Activated gamma-delta T cell treated with Interleukin-2 at 50 U/mL for 16 hours (primary cell): Measurements from ENCODE around the gene ILF3.

Experiments
- DNase-seq: peaks from one replicate; pipeline ENCODE4 v3.0.0-alpha.2; 2020

ILF3 gene

GRCh38 chr19:10706990-10707389 lies 52.8 kb downstream of the ILF3 start:
- DNase-seq, result no peak

- DNase-seq, result no peak
Measured at GRCh38 chr19:10707440-10707839, 53.3 kb downstream of the ILF3 start.

- no peak for DNase-seq
Measured at GRCh38 chr19:10708291-10708690, 54.1 kb downstream of the ILF3 start.

GRCh38 chr19:10712045-10712444 lies 57.9 kb downstream of the ILF3 start:
- DNase-seq, result no peak

GRCh38 chr19:10712754-10713153 lies 58.6 kb downstream of the ILF3 start:
- no peak for DNase-seq

GRCh38 chr19:10713317-10713716 lies 59.2 kb downstream of the ILF3 start:
- no peak for DNase-seq

GRCh38 chr19:10717054-10717355 lies 62.9 kb downstream of the ILF3 start:
- no peak for DNase-seq

GRCh38 chr19:10717356-10718204 lies 63.4 kb downstream of the ILF3 start, which contains the start of gene DNM2:
Gene DNM2, plus strand, starts transcription at chr19:10718079. Its CDS starts 164 bp downstream, at chr19:10718243.
- DNase-seq, result peak; percentile 96

GRCh38 chr19:10718205-10719196 lies 64.4 kb downstream of the ILF3 start:
- DNase-seq, result peak; percentile 50

- DNase-seq, result no peak
Measured at GRCh38 chr19:10719466-10719961, 65.4 kb downstream of the ILF3 start.

- DNase-seq, result no peak
Measured at GRCh38 chr19:10720607-10721125, 66.5 kb downstream of the ILF3 start.

GRCh38 chr19:10723591-10723990 lies 69.4 kb downstream of the ILF3 start:
- no peak for DNase-seq

- no peak for DNase-seq
Measured at GRCh38 chr19:10724573-10725071, 70.5 kb downstream of the ILF3 start.

- DNase-seq, result no peak
Measured at GRCh38 chr19:10725415-10725814, 71.3 kb downstream of the ILF3 start.

GRCh38 chr19:10726268-10726667 lies 72.1 kb downstream of the ILF3 start:
- no peak for DNase-seq

- DNase-seq, result no peak
Measured at GRCh38 chr19:10727685-10728201, 73.6 kb downstream of the ILF3 start.

- no peak for DNase-seq
Measured at GRCh38 chr19:10729411-10729810, 75.3 kb downstream of the ILF3 start.

- DNase-seq, result no peak
Measured at GRCh38 chr19:10730932-10731331, 76.8 kb downstream of the ILF3 start.

- no peak for DNase-seq
Measured at GRCh38 chr19:10735741-10736140, 81.6 kb downstream of the ILF3 start.

- DNase-seq, result no peak
Measured at GRCh38 chr19:10736189-10736588, 82.0 kb downstream of the ILF3 start.

GRCh38 chr19:10736916-10737551 lies 82.9 kb downstream of the ILF3 start:
- DNase-seq, result no peak

- DNase-seq, result no peak
Measured at GRCh38 chr19:10737722-10738121, 83.6 kb downstream of the ILF3 start.
